GM12892 (cell line): ENCODE results near the gene ZBTB24.

ENCODE experiments used
- POLR2A ChIP-seq: IDR thresholded peaks from 2 replicates; pipeline ENCODE4 v1.6.1; 2011; ENCODE audit warnings: low read depth, low read length, control low read depth
- POLR2AphosphoS5 ChIP-seq: IDR thresholded peaks from 2 replicates; pipeline ENCODE4 v1.6.1; 2011; ENCODE audit warnings: low read depth, low read length, control low read depth
- TAF1 ChIP-seq: IDR thresholded peaks from 2 replicates; pipeline ENCODE4 v1.6.1; 2011; ENCODE audit warnings: low read depth, mild to moderate bottlenecking, control low read depth, low read length, borderline replicate concordance

GRCh38 chr6:109496036-109496772 lies 13.2 kb upstream of the ZBTB24 start:
- TF ChIP-seq POLR2A (no peak), TAF1 (no peak), POLR2AphosphoS5 (no peak)
